Esophagus muscularis mucosa (tissue), 4 donors: ENCODE results near the gene HSPBAP1. TPM values are rescaled to one million over a fixed set of nuclear protein-coding genes. Genes with fewer than 3 reads are reported as not detected.

Experiments
- DNase-seq: peaks from one replicate; pipeline ENCODE4 v3.0.0-alpha.2; 2017; ENCODE audit errors: extremely low spot score
- H3K27ac ChIP-seq, 4 donors: fragments of 200-600 bp; sonication (generic); replicated peaks in 1 of 4; 1 replicate in 3 of 4; 2 replicates in 1 of 4; pipeline ENCODE4 v1.5.1; 2016 to 2019; ENCODE audit warnings: mild to moderate bottlenecking in 1 of 4
- H3K27me3 ChIP-seq, 4 donors: fragments of 200-600 bp; sonication (generic); one replicate each; pipeline versions ENCODE4 v1.5.1 to v1.6.0; 2016 to 2019
- H3K36me3 ChIP-seq, 4 donors: fragments of 200-600 bp; sonication (generic); one replicate each; pipeline ENCODE4 v1.5.1; 2016 to 2019
- H3K4me1 ChIP-seq, 4 donors: fragments of 200-600 bp; sonication (generic); one replicate each; pipeline ENCODE4 v1.5.1; 2016 to 2019
- H3K4me3 ChIP-seq, 4 donors: fragments of 200-600 bp; sonication (generic); 1 replicate in 2 of 4; 2 replicates in 2 of 4; pipeline ENCODE4 v1.5.1; 2016 to 2019; ENCODE audit warnings: mild to moderate bottlenecking in 4 of 4, moderate library complexity in 1 of 4
- H3K9me3 ChIP-seq, 4 donors: fragments of 200-600 bp; sonication (generic); 1 replicate in 3 of 4; 2 replicates in 1 of 4; pipeline ENCODE4 v1.5.1; 2016 to 2019
- EP300 ChIP-seq: sonication (generic); formaldehyde crosslinking; IDR thresholded peaks from one replicate; pipeline ENCODE4 v1.6.1; 2017; ENCODE audit warnings: antibody characterized with exemption
- POLR2A ChIP-seq: fragments of 450-650 bp; IDR thresholded peaks from one replicate; pipeline ENCODE4 v1.6.1; 2017; ENCODE audit warnings: antibody characterized with exemption, moderate library complexity, mild to moderate bottlenecking, low read depth
- POLR2AphosphoS5 ChIP-seq, 2 donors: sonication (generic); formaldehyde crosslinking; IDR thresholded peaks; one replicate each; pipeline ENCODE4 v1.6.1; 2017; ENCODE audit warnings: antibody characterized with exemption in 2 of 2
- WGBS: methylation state at CpG from one replicate; pipeline ENCODE4 v1.1.5; 2018; 5-methylcytosine and 5-hydroxymethylcytosine counted together
- intact Hi-C: fragments of 100-400 bp; cut with DNase I; formaldehyde crosslinking; loops from one replicate; pipeline ENCODE4 v1.15.1; 2023
- total RNA-seq, 4 donors: library from RNA; depleted of rRNA; stranded (reverse); fragments of >200 nt; gene quantifications; one replicate each; pipeline versions ENCODE4 v1.1.0 to v1.2.1, GENCODE V29; 2016
- TF ChIP-seq, protein P1 (sequence below), 3 experiments: fragments of 200-600 bp in 2 of 3; fragments of 450-650 bp in 1 of 3; sonication (generic) in 2 of 3; IDR thresholded peaks; one replicate each; pipeline ENCODE4 v1.5.1; 2017 to 2019; ENCODE audit warnings: antibody characterized with exemption in 3 of 3, mild to moderate bottlenecking in 2 of 3, moderate library complexity in 1 of 3

The HSPBAP1 gene
- total RNA-seq, 4 donors from 2014 or later, result 5.5 to 14.5 (median 8.2) TPM

DNA sequence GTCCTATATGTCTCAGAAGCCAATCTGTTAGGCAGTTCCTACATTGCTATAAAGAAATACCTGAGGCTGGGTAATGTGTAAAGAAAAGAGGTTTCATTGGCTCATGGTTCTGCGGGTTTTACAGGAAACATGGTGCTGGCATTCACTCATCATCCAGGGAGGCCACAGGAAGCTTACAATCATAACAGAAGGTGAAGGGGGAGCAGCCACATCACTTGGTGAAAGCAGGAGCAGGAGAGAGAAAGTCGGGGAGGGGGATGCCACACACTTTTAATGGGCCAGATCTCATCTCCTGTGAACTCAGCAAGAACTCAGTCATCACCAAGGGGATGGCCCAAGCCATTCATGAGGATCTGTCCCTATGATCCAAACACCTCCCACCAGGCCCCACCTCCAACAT is 10.3 kb upstream of the HSPBAP1 start:
- H3K36me3 ChIP-seq, result peaks cover 0 to 15% (median 6%) of the 10 kb centered on the region in 4 donors
- TF ChIP-seq, protein P1, sequence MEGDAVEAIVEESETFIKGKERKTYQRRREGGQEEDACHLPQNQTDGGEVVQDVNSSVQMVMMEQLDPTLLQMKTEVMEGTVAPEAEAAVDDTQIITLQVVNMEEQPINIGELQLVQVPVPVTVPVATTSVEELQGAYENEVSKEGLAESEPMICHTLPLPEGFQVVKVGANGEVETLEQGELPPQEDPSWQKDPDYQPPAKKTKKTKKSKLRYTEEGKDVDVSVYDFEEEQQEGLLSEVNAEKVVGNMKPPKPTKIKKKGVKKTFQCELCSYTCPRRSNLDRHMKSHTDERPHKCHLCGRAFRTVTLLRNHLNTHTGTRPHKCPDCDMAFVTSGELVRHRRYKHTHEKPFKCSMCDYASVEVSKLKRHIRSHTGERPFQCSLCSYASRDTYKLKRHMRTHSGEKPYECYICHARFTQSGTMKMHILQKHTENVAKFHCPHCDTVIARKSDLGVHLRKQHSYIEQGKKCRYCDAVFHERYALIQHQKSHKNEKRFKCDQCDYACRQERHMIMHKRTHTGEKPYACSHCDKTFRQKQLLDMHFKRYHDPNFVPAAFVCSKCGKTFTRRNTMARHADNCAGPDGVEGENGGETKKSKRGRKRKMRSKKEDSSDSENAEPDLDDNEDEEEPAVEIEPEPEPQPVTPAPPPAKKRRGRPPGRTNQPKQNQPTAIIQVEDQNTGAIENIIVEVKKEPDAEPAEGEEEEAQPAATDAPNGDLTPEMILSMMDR (IDR thresholded peaks at IDR 0.05), result no peak
- TF ChIP-seq POLR2AphosphoS5 (IDR thresholded peaks at IDR 0.05) (no peak), POLR2A (no peak), EP300 (no peak)
- peaks cover 0 to 5% (median 1%) of the 10 kb centered on the region in 4 donors for H3K4me1 ChIP-seq
- 92% methylated on average over 2 of the region's 2 CpGs for WGBS
- intact Hi-C loops, result no loop called here
- H3K9me3 ChIP-seq, result no peaks in the 10 kb centered on the region
- H3K27ac ChIP-seq, result no peak overlapping the region
- H3K27me3 ChIP-seq, result no peaks in the 10 kb centered on the region
- DNase-seq, result no peak
- H3K4me3 ChIP-seq, result no peak overlapping the region

DNA sequence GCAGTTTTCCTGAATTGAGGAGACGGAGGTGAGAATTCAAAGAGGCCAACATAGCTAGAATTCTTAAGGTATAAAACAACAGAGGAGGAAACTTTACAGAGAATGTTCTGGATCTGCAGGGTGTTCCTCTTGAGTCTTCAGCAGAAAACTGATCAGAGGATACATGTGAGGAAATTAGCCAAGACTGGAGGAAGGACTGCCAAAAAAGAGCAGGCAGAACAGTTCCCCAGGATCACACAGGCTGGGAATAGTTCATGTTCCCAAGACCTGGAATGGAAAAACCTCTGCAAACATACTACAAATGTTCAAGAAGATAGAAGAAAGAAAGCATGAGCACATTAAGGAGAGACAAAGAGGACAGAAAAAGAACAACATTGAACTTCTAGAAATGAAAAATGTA is 8.7 kb upstream of the HSPBAP1 start:
- 95% methylated on average over 1 of the region's 1 CpG for WGBS

DNA sequence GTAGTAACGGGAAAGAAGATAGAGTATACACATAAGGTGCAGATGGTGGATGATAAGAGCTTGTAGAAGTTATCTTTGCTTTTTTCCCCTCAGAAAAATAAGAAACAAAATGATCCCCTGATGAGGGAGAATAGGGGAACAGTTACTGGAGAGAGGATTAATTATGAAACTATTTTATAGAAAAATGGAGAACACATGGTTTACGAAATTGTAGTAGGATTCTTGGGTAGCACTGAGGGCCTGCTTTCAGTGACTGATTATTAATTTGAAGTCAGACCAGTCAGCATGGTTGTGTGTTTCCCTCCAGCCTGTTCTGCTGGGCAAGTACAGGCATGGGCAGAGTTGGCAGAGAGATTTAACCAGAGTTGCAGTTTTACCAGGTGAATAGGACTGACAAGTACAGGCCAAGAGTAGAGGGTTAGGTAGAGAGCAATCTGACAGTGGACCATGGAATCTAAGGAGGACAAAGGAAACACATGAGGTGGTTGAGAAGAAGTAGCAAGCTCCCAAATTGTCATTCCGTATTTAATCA is 7.1 kb upstream of the HSPBAP1 start:
- intact Hi-C loops, result no loop called here
- Histone ChIP-seq H3K27me3 (no peaks in the 10 kb centered on the region), H3K4me1 (peaks cover 7 to 24% (median 21%) of the 10 kb centered on the region in 4 donors), H3K36me3 (no peaks in the 10 kb centered on the region), H3K4me3 (no peak overlapping the region), H3K27ac (no peak overlapping the region), H3K9me3 (no peaks in the 10 kb centered on the region)
- 82% methylated on average over 3 of the region's 3 CpGs for WGBS
- DNase-seq, result no peak
- TF ChIP-seq POLR2AphosphoS5 (IDR thresholded peaks at IDR 0.05), result no peak
- TF ChIP-seq, protein P1 (IDR thresholded peaks at IDR 0.05), result no peak
- no peak for TF ChIP-seq EP300
- TF ChIP-seq POLR2A, result no peak

More for the DNA sequence above, 8.7 kb upstream of the HSPBAP1 start:
- Histone ChIP-seq H3K9me3 (no peaks in the 10 kb centered on the region), H3K36me3 (peaks cover 0 to 6% (median 0%) of the 10 kb centered on the region in 4 donors), H3K27ac (no peak overlapping the region), H3K27me3 (no peaks in the 10 kb centered on the region), H3K4me1 (peaks cover 2 to 9% (median 6%) of the 10 kb centered on the region in 4 donors), H3K4me3 (no peak overlapping the region)
- TF ChIP-seq, protein P1 (IDR thresholded peaks at IDR 0.05), result no peak
- TF ChIP-seq POLR2AphosphoS5 (IDR thresholded peaks at IDR 0.05) (no peak), POLR2A (no peak), EP300 (no peak)
- intact Hi-C loops, result no loop called here
- no peak for DNase-seq

DNA sequence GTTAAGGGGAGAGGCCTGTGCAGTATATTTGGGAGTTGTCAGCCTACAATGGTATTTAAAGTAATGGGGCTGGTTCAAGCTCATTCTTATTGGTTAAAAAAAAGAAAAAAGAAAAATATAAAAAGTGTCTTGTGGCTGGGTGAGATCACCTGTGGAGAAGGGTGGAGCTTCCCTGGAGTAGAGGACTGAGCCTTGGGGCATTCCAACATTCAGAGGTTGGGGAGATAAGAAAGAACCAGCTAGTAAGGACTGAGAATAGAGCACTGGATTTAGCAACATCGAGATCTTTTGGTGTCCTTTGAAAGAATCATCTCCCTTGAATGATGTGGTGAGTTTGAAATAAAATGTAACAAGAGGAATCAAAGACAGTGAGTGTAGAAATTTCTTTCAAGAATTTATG is 6.4 kb upstream of the HSPBAP1 start:
- WGBS, result 97% methylated on average over 1 of the region's 1 CpG
- Histone ChIP-seq H3K4me3 (no peak overlapping the region), H3K9me3 (no peaks in the 10 kb centered on the region), H3K27ac (no peak overlapping the region), H3K27me3 (no peaks in the 10 kb centered on the region), H3K4me1 (peaks cover 7 to 27% (median 24%) of the 10 kb centered on the region in 4 donors), H3K36me3 (no peaks in the 10 kb centered on the region)
- DNase-seq, result no peak
- intact Hi-C loops, result no loop called here
- TF ChIP-seq POLR2AphosphoS5 (IDR thresholded peaks at IDR 0.05) (no peak), POLR2A (no peak), EP300 (no peak)
- TF ChIP-seq, protein P1 (IDR thresholded peaks at IDR 0.05), result no peak

DNA sequence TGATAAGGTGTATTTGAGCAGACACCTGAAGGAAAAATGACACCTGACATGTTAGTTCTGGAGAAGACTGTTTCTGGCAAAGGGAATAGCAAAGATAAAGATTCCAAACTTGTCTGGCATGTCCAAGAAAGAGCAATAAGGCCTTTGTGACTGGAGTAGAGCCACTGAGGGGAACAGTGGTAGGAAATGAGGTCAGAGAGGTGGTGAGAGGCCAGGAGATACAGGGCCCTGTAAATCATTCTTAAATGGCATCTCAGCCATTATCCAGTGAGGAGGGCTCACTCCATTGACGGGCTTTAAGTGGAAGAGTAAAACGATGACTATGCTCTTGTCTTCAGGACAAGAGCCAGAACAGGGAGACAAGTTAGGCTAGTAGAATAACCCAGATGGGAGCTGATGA is 5.7 kb upstream of the HSPBAP1 start:
- intact Hi-C loops, result loop anchor here (10.0 kb wide), 1 partner anchor 235 kb away; the partner anchor contains the start of genes DTX3L and PARP9
- no peaks in the 10 kb centered on the region for H3K27me3 ChIP-seq
- H3K36me3 ChIP-seq, result no peaks in the 10 kb centered on the region
- no peak overlapping the region for H3K4me3 ChIP-seq
- H3K9me3 ChIP-seq, result no peaks in the 10 kb centered on the region
- no peak for DNase-seq
- no peak for TF ChIP-seq EP300
- TF ChIP-seq POLR2AphosphoS5 (IDR thresholded peaks at IDR 0.05), result no peak
- TF ChIP-seq, protein P1 (IDR thresholded peaks at IDR 0.05), result no peak
- TF ChIP-seq POLR2A, result no peak
- WGBS, result 93% methylated on average over 2 of the region's 2 CpGs
- no peak overlapping the region for H3K27ac ChIP-seq
- peaks cover 7 to 27% (median 24%) of the 10 kb centered on the region in 4 donors for H3K4me1 ChIP-seq
